ENCODE results near the gene KLHL40. TPM values are rescaled to one million over a fixed set of nuclear protein-coding genes. Genes with fewer than 3 reads are reported as not detected.
"Not testable (repeated sequence)": the region's sequence is repeated elsewhere in the genome, so short reads cannot be mapped to it uniquely, and the experiment has no call there.

Gene KLHL40
- total RNA-seq, 2 donors from 2014 or later = not detected

- Mint-ChIP-seq H3K27me3 (ENCODE audit: low read depth) (no peaks in the 10 kb centered on the region), H3K9me3 (no peaks in the 10 kb centered on the region), H3K36me3 (ENCODE audit: insufficient read depth in 2 of 2) (no peaks in the 10 kb centered on the region), H3K4me1 (ENCODE audit: low read depth) (no peaks in the 10 kb centered on the region), H3K4me3 (no peak overlapping the region), H3K27ac (no peak overlapping the region)
- DNase-seq (no peak), ATAC-seq (replicated peaks in 1 of 2) (no peak)
These were observed 26.4 kb downstream of the KLHL40 start for GRCh38 chr3:42711491-42712343.

DNA sequence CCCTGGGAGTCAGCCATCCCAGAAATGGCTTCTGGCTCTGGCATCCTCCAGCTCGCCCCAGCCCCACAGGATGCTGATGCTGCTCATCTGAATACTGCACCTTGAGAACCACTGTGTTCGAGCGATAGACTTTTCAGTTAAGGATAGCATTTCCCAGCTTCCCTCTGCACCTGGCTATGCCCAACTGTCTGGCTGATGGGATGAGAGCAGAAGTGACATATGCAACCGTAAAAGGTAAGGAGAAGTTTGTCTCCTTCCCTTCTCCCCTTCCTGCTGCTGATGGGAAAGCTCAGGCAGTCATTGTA lies 27.0 kb downstream of the KLHL40 start:
- DNase-seq = no peak
- H3K4me3 Mint-ChIP-seq = no peak overlapping the region
- H3K9me3 Mint-ChIP-seq = no peaks in the 10 kb centered on the region
- H3K36me3 Mint-ChIP-seq (ENCODE audit: insufficient read depth in 2 of 2) = no peaks in the 10 kb centered on the region
- H3K4me1 Mint-ChIP-seq (ENCODE audit: low read depth) = no peaks in the 10 kb centered on the region
- H3K27me3 Mint-ChIP-seq (ENCODE audit: low read depth) = no peaks in the 10 kb centered on the region
- no peak for ATAC-seq (replicated peaks in 1 of 2)
- H3K27ac Mint-ChIP-seq = no peak overlapping the region

DNA sequence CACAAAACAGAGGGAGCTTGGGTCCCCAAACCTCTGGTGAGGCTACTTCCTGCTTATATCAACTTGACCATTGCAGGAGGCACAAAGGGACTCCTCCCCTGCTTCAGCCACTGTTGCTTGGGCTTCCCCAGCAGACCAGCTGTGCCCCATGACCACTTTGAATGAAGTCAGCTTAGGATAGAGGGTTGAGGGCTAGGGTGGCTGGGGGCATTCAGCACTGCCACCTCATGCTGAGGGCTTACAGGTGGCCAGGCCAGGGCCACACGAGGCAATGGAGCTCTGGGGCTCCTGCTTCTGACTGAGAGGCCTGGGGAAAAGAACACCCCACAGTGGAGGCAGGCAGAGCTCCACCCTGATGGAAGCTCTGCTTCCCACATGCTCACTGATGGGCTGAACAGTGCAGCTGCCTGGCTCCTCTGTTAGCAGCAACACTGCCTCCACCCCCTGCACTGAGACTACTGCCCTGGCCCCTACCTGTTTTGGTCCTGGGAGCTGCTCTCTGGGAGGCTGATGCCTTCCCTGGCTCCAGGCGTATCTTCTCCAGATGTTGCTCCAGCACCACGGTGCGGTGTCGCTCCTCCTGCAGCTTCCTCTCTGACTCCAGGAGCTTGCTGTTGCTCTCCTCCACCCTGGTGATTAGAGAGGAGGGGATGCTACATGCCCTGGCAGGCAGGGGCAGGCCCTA lies 27.5 kb downstream of the KLHL40 start:
- no peak overlapping the region for H3K27ac Mint-ChIP-seq
- H3K4me1 Mint-ChIP-seq (ENCODE audit: low read depth) = no peaks in the 10 kb centered on the region
- H3K9me3 Mint-ChIP-seq = no peaks in the 10 kb centered on the region
- no peaks in the 10 kb centered on the region for H3K27me3 Mint-ChIP-seq (ENCODE audit: low read depth)
- no peak overlapping the region for H3K4me3 Mint-ChIP-seq
- ATAC-seq (replicated peaks in 1 of 2) (no peak), DNase-seq (no peak)
- H3K36me3 Mint-ChIP-seq (ENCODE audit: insufficient read depth in 2 of 2) = no peaks in the 10 kb centered on the region

GRCh38 chr3:42713747-42714146 lies 28.4 kb downstream of the KLHL40 start:
- no peaks in the 10 kb centered on the region for H3K36me3 Mint-ChIP-seq (ENCODE audit: insufficient read depth in 2 of 2)
- H3K27ac Mint-ChIP-seq = no peak overlapping the region
- H3K4me3 Mint-ChIP-seq = no peak overlapping the region
- ATAC-seq (replicated peaks in 1 of 2) (no peak), DNase-seq (no peak)
- H3K9me3 Mint-ChIP-seq = no peaks in the 10 kb centered on the region
- no peaks in the 10 kb centered on the region for H3K4me1 Mint-ChIP-seq (ENCODE audit: low read depth)
- H3K27me3 Mint-ChIP-seq (ENCODE audit: low read depth) = no peaks in the 10 kb centered on the region

DNA sequence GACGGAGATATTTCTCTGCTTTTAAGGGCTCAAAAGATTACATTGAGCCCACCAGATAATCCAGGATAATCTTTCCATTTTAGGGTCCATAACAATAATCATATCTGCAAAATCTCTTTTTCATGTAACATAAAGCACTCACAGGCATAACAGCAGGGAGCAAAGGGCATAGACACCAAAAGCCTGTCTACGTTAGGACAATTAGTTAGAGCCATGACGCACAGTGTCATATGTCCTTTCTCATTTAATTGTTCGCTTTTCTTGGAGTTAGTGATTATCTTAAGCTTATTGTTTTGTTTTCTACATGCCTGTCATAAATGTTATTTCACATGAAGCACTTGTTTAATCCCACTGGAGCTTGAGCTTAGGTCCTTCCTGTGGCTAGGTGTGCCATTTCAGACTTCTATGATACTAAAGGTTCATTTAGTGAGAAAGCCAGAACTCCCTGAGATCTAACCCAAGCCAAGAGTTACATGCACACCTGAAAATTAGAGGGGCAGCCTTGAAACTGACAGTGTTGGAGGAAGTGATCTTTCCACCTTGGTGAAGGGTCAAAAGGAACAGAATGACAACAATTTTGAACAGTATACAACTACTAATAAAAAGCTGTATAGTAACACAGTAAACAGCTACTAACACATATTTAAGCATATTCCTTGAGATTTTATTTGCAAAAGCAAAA lies 29.0 kb downstream of the KLHL40 start:
- no peaks in the 10 kb centered on the region for H3K4me1 Mint-ChIP-seq (ENCODE audit: low read depth)
- ATAC-seq (replicated peaks in 1 of 2) (no peak), DNase-seq (no peak)
- H3K27ac Mint-ChIP-seq = no peak overlapping the region
- H3K36me3 Mint-ChIP-seq (ENCODE audit: insufficient read depth in 2 of 2) = no peaks in the 10 kb centered on the region
- no peak overlapping the region for H3K4me3 Mint-ChIP-seq
- H3K9me3 Mint-ChIP-seq = no peaks in the 10 kb centered on the region
- H3K27me3 Mint-ChIP-seq (ENCODE audit: low read depth) = no peaks in the 10 kb centered on the region

- Mint-ChIP-seq H3K36me3 (ENCODE audit: insufficient read depth in 2 of 2) (no peaks in the 10 kb centered on the region), H3K9me3 (no peaks in the 10 kb centered on the region), H3K27ac (no peak overlapping the region), H3K27me3 (ENCODE audit: low read depth) (no peaks in the 10 kb centered on the region), H3K4me1 (ENCODE audit: low read depth) (no peaks in the 10 kb centered on the region), H3K4me3 (no peak overlapping the region)
- DNase-seq (no peak), ATAC-seq (replicated peaks in 1 of 2) (no peak)
These were observed 32.0 kb downstream of the KLHL40 start for GRCh38 chr3:42717306-42717705.

DNA sequence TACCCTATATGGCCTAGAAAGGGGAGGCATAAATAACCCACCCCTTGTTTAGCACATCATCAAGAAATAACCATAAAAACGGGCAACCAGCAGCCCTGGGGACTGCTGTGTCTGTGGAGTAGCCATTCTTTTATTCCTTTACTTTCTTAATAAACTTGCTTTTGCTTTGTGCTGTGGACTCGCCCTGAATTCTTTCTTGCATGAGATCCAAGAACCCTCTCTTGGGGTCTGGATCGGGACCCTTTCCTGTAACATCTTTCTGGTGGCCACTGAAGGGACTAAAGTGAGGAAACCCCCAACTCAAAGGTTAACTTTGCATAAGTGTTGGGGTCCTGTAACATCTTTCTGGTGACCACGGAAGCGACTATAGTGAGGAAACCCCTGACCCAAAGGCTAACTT lies 33.0 kb downstream of the KLHL40 start:
- DNase-seq (no peak), ATAC-seq (replicated peaks in 1 of 2) (no peak)
- H3K4me1 Mint-ChIP-seq (ENCODE audit: low read depth) = no peaks in the 10 kb centered on the region
- H3K4me3 Mint-ChIP-seq = no peak overlapping the region
- H3K36me3 Mint-ChIP-seq (ENCODE audit: insufficient read depth in 2 of 2) = no peaks in the 10 kb centered on the region
- no peaks in the 10 kb centered on the region for H3K9me3 Mint-ChIP-seq
- H3K27ac Mint-ChIP-seq = no peak overlapping the region
- no peaks in the 10 kb centered on the region for H3K27me3 Mint-ChIP-seq (ENCODE audit: low read depth)

DNA sequence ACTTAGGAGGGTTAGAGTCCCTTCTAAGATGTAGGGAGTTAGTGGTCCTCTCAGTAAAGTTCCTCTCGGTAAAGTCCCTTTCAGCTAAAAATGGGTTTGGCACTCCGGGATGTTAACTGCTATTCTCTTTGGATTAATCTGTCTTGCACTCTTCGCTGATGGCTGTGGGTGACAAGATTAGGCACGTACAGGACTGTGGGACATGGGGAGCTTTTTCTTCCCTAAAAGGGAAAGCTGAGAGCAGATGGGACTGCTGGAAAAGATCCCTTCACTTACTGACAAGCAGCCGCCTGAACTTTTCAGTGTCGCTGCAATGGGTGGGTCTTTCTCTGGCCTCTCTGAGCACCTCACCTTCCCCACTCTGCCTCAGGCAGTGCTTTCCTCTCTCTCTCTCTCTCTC lies 33.7 kb downstream of the KLHL40 start:
- Mint-ChIP-seq H3K4me3 (no peak overlapping the region), H3K27me3 (ENCODE audit: low read depth) (no peaks in the 10 kb centered on the region), H3K9me3 (no peaks in the 10 kb centered on the region), H3K27ac (no peak overlapping the region), H3K4me1 (ENCODE audit: low read depth) (no peaks in the 10 kb centered on the region), H3K36me3 (ENCODE audit: insufficient read depth in 2 of 2) (no peaks in the 10 kb centered on the region)
- no peak for DNase-seq
- ATAC-seq (replicated peaks in 1 of 2) = no peak

GRCh38 chr3:42720126-42720525 lies 34.8 kb downstream of the KLHL40 start:
- H3K27ac Mint-ChIP-seq = no peak overlapping the region
- H3K9me3 Mint-ChIP-seq = no peaks in the 10 kb centered on the region
- ATAC-seq (replicated peaks in 1 of 2) (no peak), DNase-seq (no peak)
- no peaks in the 10 kb centered on the region for H3K36me3 Mint-ChIP-seq (ENCODE audit: insufficient read depth in 2 of 2)
- no peaks in the 10 kb centered on the region for H3K4me1 Mint-ChIP-seq (ENCODE audit: low read depth)
- no peaks in the 10 kb centered on the region for H3K27me3 Mint-ChIP-seq (ENCODE audit: low read depth)
- no peak overlapping the region for H3K4me3 Mint-ChIP-seq

- ATAC-seq (replicated peaks in 1 of 2) (no peak), DNase-seq (no peak)
- Mint-ChIP-seq H3K36me3 (ENCODE audit: insufficient read depth in 2 of 2) (no peaks in the 10 kb centered on the region), H3K9me3 (no peaks in the 10 kb centered on the region), H3K4me3 (no peak overlapping the region), H3K4me1 (ENCODE audit: low read depth) (no peaks in the 10 kb centered on the region), H3K27me3 (ENCODE audit: low read depth) (peaks cover 7% of the 10 kb centered on the region), H3K27ac (no peak overlapping the region)
These were observed 36.4 kb downstream of the KLHL40 start for GRCh38 chr3:42721690-42722089.

GRCh38 chr3:42722442-42722841 lies 37.1 kb downstream of the KLHL40 start:
- not testable (repeated sequence) for H3K9me3 Mint-ChIP-seq; ATAC-seq (replicated peaks in 1 of 2); H3K36me3 Mint-ChIP-seq (ENCODE audit: insufficient read depth in 2 of 2); DNase-seq; H3K4me1 Mint-ChIP-seq (ENCODE audit: low read depth); H3K27ac Mint-ChIP-seq; H3K27me3 Mint-ChIP-seq (ENCODE audit: low read depth); H3K4me3 Mint-ChIP-seq

DNA sequence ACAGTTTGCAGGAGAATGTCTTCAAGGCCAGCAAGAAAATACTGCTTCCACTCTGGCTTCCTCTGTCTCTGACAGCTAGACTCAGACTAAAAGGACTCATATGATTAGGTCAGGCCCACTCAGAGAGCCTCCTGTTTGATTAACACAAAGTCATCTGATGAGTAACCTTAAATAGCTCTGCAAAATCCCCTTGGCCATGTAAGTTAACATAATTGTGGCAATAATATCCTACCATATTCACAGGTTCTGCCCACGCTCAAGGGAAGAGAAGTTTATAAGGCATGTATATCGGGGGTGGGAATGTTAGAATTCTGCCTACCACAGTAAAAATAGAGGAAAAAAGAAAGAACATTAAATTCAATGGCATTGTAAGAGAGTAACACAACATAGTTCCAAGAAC lies 37.9 kb downstream of the KLHL40 start:
- H3K27me3 Mint-ChIP-seq (ENCODE audit: low read depth) = peaks cover 7% of the 10 kb centered on the region
- no peaks in the 10 kb centered on the region for H3K4me1 Mint-ChIP-seq (ENCODE audit: low read depth)
- no peak for ATAC-seq (replicated peaks in 1 of 2)
- H3K4me3 Mint-ChIP-seq = no peak overlapping the region
- H3K27ac Mint-ChIP-seq = no peak overlapping the region
- H3K9me3 Mint-ChIP-seq = no peaks in the 10 kb centered on the region
- H3K36me3 Mint-ChIP-seq (ENCODE audit: insufficient read depth in 2 of 2) = no peaks in the 10 kb centered on the region
- DNase-seq = no peak

- H3K36me3 Mint-ChIP-seq (ENCODE audit: insufficient read depth in 2 of 2) = no peaks in the 10 kb centered on the region
- ATAC-seq (replicated peaks in 1 of 2) (no peak), DNase-seq (no peak)
- H3K27me3 Mint-ChIP-seq (ENCODE audit: low read depth) = peaks cover 7% of the 10 kb centered on the region
- no peaks in the 10 kb centered on the region for H3K9me3 Mint-ChIP-seq
- H3K4me1 Mint-ChIP-seq (ENCODE audit: low read depth) = no peaks in the 10 kb centered on the region
- no peak overlapping the region for H3K27ac Mint-ChIP-seq
- H3K4me3 Mint-ChIP-seq = no peak overlapping the region
These were observed 40.1 kb downstream of the KLHL40 start for GRCh38 chr3:42725454-42725853.

All from activated T-cell treated with anti-CD3 and anti-CD28 coated beads, Interleukin-2, amount 50 U/mL, for 72 hours (primary cell).